Measurements from ENCODE around the gene SMIM24. TPM values are rescaled to one million over a fixed set of nuclear protein-coding genes. Genes with fewer than 3 reads are reported as not detected.

The SMIM24 gene
- total and polyA plus RNA-seq, 9 of the 15 experiments (the other 6 are each of a cell fraction or from before 2014, with no cell fraction given): 0.45 to 12.3 (median 1.4) TPM; not detected in 1

- no TSS peak for BruUV-seq (replicated peaks)
- no peaks in the 10 kb centered on the region for H3K27me3 ChIP-seq (ENCODE audit: control insufficient read depth in 2 of 2, insufficient read depth in 2 of 2, low read length in 2 of 2)
- no peaks in the 10 kb centered on the region for H4K20me1 ChIP-seq (replicated peaks; ENCODE audit: control insufficient read depth, insufficient read depth, low read length)
- in situ Hi-C loops (cut with MboI) (no loop called here), intact Hi-C loops (cut with micrococcal nuclease) (no loop called here)
- H2AFZ ChIP-seq (ENCODE audit: low read depth, low read length): no peak overlapping the region
- DNase-seq (ENCODE audit: extremely low read depth in 1 of 4, low spot score in 3 of 4): no peak
- no peaks in the 10 kb centered on the region for H3K9me3 ChIP-seq (replicated peaks; ENCODE audit: control insufficient read depth, insufficient read depth, low read depth, low read length)
- H3K27ac ChIP-seq (ENCODE audit: extremely low read depth, low read depth, low read length): no peak overlapping the region
- peaks cover 66% of the 10 kb centered on the region for H3K36me3 ChIP-seq (ENCODE audit: control insufficient read depth, insufficient read depth, low read length)
- peaks cover 6% of the 10 kb centered on the region for H3K79me2 ChIP-seq (ENCODE audit: control insufficient read depth, insufficient read depth, low read length)
- CTCF ChIA-PET (ENCODE audit: low intra/inter-chr PET ratio): no interaction called here
- H3K4me3 ChIP-seq: no peak overlapping the region
- peaks cover 0 to 32% of the 10 kb centered on the region in 2 experiments; a peak in 2 of 5 replicates for H3K4me1 ChIP-seq (replicated peaks in 1 of 2; ENCODE audit: control insufficient read depth in 2 of 2, insufficient read depth in 2 of 2, low read length in 2 of 2)
- H3K4me2 ChIP-seq (ENCODE audit: insufficient read depth, low read length): no peak overlapping the region
- no peak overlapping the region for H3K9ac ChIP-seq (ENCODE audit: insufficient read depth in 1 of 2, low read depth in 2 of 2, low read length in 2 of 2)
- H3K9me1 ChIP-seq (ENCODE audit: control insufficient read depth, insufficient read depth, low read length): no peaks in the 10 kb centered on the region
- WGBS (ENCODE audit: insufficient coverage, low coverage, missing lambda C conversion rate): 98% methylated on average over 13 of the region's 45 CpGs
- ATAC-seq: no peak
- POLR2A ChIA-PET: no interaction called here
- TF ChIP-seq ELK3 (CRISPR knock-in tag; IDR thresholded peaks at IDR 0.05): no peak
- 0 out of 2 replicates have a peak, but pooled peaks have one; percentile 36 for TF ChIP-seq RBFOX2 (IDR thresholded peaks at IDR 0.05; ENCODE audit: low read depth, low read length)
- TF ChIP-seq DMBX1 (CRISPR knock-in tag; IDR thresholded peaks at IDR 0.05; ENCODE audit: borderline replicate concordance): no peak
- FAIRE-seq: no peak
These were observed 12.0 kb upstream of the SMIM24 start for GRCh38 chr19:3492131-3492839.
